Epidermal melanocyte (primary cell): ENCODE results near the gene SLC12A7.
"Not testable (repeated sequence)": the region's sequence is repeated elsewhere in the genome, so short reads cannot be mapped to it uniquely, and the experiment has no call there.

Experiments
- DNase-seq: peaks from one replicate; pipeline ENCODE4 v3.0.0; 2011; ENCODE audit warnings: low spot score; ENCODE audit not compliant: insufficient read length

Gene SLC12A7

GRCh38 chr5:1064383-1065142 is 47.3 kb downstream of the SLC12A7 start:
- no peak for DNase-seq

DNA sequence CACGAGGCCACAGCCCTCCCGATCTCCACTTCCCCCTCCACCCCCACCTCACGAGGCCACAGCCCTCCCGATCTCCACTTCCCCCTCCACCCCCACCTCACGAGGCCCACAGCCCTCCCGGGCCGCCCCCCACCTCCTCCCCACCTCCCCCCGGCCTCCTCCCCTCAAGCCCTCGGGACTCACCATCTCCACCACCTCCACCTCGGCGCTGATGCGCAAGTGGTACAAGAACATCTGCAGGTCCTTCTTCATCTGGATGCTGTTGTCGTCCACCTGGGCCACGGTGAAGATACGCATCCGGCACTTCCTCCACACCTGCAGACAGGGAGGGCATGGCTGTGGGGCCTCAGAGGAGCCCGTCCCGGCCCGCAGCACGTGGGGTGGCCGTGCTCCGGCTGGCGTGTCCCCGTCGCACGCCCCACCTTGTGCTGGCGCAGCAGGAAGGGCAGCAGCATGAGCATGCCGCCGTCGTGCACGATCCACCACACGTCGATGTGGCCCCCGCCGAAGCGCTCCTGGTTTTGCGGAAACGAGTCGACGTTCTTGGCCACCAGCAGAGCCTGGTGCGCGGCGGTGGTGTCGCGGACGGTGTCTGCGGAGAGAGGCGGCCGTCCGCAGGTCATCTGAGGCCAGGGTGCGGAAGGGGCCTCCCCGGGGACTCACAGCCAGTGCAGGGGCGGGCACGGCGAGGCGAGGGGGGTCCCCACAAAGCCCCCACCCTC is 48.0 kb downstream of the SLC12A7 start:
- DNase-seq: no peak

DNA sequence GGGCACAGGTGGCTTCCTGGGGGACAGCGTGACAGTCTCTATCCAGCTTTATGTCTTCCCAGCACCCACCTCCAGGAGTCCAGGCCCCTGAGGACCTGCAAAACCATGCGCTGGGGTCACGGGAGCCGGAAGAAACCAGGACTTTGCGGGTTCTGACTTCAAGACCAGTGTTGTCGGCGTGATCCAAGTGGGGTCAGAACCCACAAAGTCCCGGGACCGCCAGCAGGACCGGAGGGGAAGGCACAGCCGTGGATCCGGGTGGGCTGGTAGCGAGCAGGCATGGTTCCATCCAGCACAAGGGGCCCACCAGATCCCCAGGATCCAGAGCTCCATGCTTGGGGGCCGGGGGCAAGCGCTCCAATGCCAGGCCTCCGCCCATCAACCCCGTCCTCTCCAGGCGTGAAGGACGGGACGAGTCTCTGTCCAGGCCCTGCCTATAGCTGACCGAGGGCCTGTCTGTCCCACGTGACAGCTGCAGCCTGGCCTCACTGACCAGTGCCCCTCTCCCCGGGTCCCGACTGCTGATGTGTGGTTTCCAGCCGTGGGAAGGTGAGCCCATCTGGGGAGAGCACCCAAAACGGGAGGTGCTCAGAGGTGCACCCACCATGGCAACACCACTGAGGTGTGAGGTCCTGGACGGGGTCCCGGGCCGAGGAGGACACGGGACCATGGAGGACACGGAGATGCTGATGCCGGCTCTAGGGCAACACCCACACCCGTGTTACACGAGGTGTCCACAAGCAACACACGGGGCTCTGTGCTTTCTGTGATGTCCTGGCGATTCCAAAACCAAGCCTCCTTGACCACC is 48.9 kb downstream of the SLC12A7 start:
- no peak for DNase-seq

DNA sequence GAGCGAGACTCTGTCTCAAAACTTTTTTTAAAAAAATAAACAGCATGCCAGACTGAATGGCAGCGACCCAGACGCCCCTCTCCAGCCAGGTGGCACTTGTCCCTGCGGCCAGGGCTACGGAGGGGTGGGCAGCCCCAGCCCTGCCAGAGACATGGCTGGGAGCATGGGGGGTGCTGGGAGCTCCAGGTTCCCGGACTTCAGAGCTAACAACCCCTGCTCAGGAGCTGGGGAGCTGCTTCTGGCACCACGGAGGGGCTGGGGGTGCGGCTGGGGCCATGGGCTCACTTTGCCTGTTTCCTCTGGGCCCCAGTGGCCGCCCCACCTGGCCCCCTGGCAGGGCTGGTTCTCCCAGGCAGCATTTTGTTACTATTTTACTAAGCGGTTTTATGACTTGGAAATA is 49.9 kb downstream of the SLC12A7 start:
- no peak for DNase-seq

- not testable (repeated sequence) for DNase-seq
Measured at GRCh38 chr5:1061292-1061691, 50.6 kb downstream of the SLC12A7 start.

DNA sequence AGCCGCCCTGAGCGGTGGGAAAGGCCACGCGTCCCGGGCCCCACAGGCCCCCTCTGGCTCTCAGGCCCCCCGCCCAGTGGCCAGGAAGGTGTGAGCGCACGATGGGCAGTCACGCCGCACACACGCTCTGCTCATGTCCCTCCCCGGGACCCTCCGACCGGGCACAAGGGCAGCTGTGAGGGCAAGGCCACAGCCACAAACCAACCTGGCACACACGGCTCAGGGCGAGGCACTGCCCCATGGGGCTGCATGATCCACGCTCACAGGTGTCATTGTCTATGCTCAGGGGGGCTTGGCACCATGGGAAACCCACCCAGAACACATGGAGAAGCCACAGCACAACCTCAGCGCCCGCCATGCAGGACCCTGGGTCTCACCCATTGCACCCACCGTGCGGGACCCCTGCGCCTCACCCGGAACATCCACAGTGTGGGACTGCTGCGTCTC is 51.3 kb downstream of the SLC12A7 start:
- no peak for DNase-seq

GRCh38 chr5:1059884-1060263 is 52.0 kb downstream of the SLC12A7 start:
- DNase-seq: no peak

GRCh38 chr5:1058988-1059883 is 52.6 kb downstream of the SLC12A7 start:
- no peak for DNase-seq

DNA sequence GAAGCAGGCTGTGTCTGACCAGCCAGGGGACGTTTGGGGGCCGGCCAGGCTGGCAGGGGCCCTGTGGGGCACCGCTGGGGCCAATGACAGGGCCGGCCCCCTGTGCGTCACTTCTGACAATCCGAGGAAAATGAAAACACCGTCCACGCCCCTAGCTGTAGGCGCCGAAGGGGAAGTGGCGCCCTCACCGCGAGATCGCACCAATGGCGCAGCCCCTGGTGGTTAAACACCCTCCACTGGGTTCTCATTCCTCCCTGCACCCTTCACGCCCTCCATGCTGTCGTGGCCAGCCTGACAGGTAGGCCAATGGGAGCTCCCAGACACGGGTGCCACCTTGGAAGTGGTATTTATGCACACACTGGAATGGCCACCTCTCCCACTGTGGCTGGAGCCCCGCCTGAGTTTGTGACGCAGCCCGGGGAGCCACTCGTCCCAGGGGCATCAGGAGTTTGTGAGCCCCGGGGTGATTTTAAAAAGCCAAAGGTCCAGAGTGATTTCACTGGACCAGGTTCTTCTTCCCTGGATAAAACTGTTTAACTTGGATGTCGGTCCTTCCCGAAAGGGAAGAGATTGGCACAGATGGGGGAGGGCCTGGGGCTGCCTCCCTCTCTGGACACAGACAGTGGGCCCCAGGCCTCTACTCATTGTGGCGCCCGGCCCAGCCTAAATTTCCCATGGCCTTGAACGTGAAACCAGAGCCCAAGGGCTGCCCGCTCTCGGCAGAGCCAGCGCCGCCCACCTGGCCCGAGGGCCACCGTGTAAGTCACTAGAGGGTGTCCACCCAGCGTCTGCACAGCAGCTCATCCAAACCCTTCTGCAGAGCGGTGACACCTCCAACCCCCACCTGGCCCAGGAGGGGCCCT is 53.5 kb downstream of the SLC12A7 start:
- no peak for DNase-seq

DNA sequence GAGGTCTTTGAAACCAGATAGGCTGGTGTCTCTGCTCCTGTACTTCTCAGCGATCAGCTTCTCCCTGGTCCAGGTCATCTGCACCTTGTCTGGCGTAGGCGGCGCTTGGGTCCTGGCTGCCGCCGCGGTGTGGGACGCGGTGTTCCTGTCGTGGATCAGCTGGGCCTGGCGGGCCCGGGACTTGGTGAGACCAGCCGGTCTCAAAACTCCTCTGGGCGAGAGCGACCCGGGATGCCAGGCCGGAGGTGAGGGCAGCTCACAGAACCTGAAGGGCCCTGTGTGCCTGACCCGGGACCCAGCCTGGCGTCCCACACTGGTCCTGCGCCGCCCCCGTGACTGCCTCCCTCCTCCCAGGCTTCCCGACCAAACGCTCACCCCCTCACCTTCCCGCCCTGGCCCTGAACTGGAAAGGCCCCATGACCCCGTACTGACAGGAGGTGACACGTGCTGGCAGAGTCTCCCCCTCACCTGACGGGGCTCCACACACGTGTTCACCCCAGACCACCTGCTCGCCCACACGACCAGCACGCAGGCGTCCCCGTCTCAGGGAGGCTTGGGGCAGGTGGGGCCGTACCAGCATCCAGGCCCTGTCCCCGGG is 54.3 kb downstream of the SLC12A7 start:
- no peak for DNase-seq

DNA sequence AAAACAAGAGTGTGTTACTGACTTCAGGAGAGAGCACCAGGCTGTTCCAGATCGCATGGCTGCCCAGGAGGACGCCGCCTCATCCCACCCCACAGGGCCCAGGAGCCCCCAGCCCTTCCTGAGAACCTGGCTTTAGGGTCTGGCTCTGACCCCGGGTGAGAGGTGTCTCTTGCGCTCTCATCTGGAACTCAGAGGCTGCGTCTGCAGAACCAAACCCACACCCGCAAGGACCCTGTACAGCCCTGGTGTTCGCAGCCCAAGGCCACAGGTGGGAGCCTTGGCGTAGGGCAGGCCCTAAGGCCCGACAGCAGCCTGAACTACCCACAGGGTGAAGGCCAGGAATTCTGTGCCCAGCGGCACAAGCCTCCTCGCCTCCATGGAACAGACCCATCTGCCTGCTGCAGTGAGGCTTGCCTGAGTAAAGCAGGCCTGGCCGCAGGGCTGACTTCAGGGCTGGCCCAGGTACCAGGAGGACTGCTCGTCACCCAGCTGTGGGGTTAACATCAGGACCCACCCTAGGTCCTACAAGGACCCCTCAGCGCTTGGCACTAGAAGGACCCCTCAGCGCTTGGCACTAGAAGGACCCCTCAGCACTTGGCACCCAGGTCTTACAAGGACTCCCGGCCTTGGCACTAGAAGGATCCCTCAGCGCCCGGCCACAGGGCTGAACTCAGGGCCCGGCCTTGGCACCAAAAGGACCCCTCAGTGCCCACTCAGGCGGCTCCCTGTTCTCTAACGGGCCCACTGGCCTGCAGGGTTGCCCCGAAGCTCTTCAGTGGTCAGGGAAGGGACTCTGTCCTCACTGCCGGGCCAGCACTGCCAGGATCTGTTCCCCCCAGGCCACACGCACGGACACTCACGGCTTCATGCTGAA is 55.0 kb downstream of the SLC12A7 start:
- DNase-seq: no peak

DNA sequence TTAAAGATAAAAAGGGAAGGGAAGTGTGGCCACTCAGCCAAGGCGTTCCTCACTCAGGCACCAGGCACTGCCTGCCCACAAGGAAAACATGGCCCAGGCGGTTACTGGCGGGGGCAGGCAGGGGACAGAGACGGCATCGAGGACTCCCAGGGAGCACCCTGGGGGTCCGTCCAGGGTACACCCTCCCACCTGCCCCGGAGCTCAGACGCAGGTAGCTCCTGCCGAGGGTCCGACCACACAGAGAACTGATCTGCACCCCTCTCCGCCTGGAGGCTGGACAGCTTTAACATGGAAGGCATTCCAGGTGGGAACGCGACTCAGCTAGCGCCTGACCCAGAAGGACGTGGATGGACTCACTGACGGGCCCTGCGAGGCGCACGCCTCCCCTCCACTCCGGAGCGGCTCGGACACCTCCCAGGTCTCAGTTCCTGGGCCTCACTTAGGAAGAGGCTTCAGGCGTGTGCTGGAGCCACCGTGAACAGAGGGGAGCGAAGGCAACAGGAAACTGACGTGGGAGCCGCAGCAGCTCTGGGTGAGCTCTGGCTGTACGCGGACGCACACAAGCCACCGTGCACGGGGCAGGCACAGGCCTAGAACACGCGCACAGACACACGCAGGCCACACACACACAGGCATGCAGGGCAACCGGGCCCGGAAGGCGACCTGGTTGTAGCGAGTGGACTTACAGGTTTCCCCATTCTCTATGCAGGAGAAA is 55.8 kb downstream of the SLC12A7 start:
- no peak for DNase-seq

GRCh38 chr5:1054799-1055775 is 56.8 kb downstream of the SLC12A7 start:
- DNase-seq: no peak

DNA sequence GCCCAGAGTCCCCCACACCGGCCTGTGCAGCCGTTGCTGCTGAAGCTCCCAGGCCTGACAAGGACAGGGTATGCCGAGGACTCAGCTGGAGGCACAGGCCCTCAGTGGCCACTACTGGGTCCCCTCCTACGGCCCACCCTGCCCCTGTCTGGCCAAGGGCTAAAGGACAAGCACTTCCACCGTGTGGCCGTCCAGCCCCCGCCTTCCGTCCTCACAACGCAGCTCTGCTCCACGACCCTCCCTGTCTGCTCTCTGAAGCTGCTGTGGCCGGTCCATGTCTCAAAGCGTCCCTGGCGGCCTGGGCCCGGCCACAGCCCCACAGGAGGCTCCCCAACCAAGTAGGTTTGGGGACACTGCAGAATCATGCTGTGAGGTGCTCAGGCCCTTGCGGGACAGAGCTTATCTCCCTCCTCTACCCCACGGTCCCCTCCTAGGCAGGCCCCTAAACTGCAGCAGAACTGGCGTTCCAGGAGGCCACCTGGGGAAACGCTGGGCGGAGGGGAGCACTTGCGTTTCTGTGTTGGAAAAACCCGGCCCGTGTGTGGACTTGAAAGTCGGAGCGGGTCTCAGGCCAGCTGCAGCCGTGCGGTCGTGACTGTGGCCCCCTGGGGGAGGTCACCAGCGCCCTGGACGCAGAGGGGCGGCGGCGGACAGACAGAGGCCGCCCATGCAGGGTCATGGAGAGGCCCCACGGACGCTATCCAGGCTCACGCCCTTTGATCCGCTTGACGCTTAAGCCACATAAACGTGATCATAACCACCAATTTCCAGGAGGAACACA is 57.7 kb downstream of the SLC12A7 start:
- no peak for DNase-seq

- DNase-seq: no peak
Measured at GRCh38 chr5:1053391-1054017, 58.4 kb downstream of the SLC12A7 start.
